SHP77 treated with DMSO at 0.1 percent for 48 hours (cell line): Measurements from ENCODE around the gene CREBBP.

Experiments used
- DNase-seq: peaks from one replicate; lab custom pipeline; 2025; lab: John Stamatoyannopoulos, UW

Gene CREBBP

GRCh38 chr16:3856367-3857141 lies 24.0 kb downstream of the CREBBP start:
- DNase-seq: no peak

DNA sequence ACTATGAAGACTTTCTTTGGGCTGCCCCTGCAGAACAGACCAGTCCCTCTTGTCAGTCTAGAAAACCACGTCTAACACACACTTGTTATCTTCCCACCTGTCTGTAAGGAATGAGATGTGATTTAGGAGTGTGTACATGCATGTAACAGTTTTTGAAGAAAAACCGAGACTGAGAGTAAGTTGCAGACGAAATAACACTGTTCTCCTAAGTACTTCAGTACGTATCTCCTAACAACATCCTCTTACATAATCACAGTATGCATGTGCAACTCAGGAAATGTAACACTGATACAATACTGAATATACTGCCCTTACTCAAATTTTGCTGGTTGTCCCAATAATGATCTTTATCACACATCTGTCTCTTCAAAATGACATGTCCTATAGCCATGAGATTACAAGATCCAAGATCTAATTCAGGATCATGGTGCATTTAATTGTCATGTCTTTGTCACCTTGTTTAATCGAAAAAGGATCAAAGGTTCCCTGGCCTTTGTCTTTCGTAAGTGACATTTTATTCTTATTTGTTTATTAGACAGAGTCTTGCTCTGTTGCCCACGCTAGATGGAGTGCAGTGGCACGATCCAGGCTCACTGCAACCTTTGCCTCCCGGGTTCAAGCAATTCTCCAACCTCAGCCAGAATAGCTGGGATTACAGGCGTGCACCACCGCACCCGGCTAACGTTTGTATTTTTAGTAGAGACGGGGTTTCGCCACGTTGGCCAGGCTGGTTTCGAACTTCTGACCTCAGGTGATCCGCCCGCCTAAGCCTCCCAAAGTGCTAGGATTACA lies 25.6 kb downstream of the CREBBP start:
- no peak for DNase-seq

- DNase-seq: no peak
Measured at GRCh38 chr16:3850544-3850899, 30.0 kb downstream of the CREBBP start.

DNA sequence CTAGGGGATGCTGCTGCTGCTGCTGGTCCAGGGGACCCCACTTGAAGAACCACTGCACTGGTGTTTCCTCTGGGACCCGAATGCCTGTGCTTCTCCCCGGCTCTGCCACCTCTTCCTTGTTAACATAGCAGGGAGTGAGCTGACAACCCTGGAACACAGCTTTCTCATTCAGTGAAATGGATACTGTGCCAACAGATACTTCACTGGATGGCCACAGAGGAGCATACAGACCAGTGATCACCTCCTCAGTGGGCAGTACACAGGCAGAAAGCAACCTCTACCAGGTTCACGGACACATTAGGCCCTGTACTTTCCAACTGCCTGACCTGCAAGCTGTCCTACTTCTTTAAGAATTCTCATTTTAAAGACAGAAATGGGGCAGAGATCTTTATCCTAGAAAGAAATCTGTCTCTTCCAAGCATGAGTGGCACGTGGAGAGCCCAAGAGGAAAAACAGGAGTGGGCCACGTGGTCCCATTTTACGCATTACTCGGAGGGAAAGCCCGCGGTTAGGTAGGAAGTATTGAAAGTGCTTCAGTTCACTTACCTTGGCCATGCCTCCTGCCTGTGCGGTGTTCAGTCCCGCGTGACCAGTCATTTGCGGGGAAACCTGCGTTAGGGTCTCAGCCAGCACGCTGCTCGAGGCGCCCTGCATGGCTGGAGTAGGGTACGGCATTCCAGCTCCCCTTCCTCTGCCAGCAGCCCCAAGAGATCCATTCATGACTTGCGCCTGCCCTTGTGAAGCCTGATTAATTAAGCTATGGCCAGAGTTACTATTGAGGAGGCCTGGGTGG lies 30.6 kb downstream of the CREBBP start:
- no peak for DNase-seq

GRCh38 chr16:3846595-3847091 lies 33.9 kb downstream of the CREBBP start:
- no peak for DNase-seq

- DNase-seq: no peak
Measured at GRCh38 chr16:3846087-3846486, 34.4 kb downstream of the CREBBP start.

GRCh38 chr16:3842994-3843393 lies 37.5 kb downstream of the CREBBP start:
- no peak for DNase-seq

DNA sequence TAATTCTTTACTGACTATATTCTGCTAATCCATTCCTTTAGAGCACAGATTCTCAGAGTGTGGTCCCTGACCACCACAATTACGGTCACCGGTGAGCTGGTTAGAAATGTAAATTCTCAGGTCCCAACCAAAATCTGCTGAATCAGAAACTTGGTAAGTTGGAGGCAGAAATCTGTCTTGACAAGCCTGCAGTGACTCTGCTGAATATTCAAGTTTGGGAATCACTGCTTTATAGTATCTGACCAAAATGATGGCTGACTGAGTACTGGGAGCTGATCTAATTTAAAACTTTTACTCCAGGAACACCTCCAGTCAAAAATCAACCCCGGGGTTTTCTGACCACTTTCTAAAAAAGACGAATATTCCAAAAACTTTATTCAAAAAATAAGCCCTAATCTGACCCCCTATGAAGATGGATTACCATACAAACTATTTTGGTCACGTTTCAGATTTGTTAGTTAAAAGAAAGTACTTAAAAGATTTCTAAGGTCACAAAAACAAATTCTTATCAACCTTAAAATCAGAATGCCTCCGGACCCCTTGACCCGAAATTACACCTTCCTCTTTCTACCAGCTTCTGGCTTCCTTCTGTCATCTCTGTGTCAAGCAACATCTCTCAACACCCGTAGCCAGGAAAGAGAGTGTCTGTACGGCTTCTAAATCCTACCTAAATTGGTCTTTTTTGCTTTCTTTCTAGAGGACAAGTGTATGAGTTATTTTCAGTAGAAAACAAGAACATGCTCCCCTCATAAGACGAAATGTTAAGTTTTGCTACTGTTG lies 38.6 kb downstream of the CREBBP start:
- DNase-seq: no peak

GRCh38 chr16:3839402-3840184 lies 40.9 kb downstream of the CREBBP start:
- DNase-seq: no peak

DNA sequence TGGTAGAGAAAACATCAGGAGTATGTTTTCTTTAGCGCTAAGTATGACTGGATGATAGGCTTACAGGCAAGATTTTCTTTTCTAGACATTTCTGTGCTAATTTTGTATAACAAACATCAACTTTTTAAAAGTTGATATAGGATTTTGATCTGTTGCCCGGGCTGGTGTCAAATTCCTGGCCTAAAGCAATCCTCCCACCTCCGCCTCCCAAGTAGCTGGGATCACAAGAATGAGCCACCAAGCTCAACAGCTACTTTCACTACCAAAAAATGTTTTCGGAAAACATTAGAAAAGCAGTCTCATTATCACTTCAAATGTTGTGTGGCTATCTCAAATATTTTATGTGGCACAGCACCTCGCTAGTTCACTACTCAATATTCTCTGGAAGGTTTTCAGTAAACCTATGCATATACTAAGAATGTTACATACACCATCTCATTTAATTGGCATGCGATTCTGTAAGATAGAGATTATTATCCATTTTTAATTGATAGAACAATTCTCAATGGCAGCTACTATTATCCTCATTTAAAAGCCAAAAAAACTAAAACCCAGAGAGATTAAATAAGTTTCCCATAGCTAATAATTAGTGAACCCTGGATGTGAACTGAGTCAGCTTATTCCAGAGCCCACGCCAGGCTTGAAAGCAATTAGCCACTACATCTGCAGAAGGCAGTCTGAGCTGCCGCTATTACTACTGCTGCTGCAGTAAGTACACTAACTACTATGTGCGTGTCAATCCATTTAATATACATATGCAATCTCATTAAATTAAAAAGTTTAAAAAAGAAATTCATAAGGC lies 41.7 kb downstream of the CREBBP start:
- no peak for DNase-seq

DNA sequence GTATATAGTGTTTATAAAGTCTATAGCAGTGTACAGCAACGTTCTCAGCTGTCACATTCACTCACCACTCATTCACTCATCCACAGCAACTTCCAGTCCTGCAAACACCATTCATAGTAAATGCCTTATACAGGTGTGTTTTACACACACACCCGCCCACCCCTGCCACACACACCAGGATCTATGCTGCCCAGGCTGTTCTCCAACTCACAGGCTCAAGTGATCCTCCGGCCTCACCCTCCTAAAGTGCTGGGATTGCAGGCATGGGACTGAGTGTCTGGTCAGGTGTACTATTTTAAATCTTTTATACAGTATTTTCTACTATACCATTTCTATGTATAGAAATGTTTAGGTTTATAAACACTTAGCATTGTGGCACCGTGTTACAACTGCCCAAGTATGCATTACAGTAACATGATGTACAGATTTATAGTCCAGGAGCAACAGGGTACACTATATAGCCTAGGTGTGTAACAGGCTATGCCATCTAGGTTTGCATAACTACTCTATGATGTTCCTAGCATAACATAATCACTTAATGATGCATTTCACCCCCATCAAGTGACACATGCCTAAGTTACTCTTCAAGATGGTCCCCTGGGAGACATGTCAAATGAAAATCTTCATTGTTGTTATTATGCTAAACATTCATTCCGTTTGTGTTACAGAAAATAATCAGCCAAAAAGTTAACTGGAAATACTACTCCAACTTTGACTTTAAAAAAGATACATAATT lies 42.5 kb downstream of the CREBBP start:
- no peak for DNase-seq

DNA sequence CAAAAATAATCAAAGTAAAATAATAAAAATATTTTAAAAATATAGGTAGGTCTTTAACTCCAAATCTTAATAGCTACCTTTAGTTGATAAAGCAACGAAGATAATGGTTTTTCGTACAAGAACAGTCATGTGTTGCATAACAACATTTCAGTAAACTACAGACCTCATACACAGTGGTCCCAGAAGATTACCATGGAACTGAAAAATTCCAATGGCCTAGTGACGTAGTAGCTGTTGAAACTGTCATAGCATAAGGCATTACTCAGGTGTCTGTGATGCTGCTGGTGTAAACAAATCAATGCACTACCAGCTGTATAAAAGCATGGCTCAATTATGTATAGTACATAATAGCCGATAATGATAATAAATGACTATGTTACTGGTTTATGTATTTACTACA lies 43.9 kb downstream of the CREBBP start:
- no peak for DNase-seq

- DNase-seq: no peak
Measured at GRCh38 chr16:3835089-3835602, 45.4 kb downstream of the CREBBP start.

- DNase-seq: no peak
Measured at GRCh38 chr16:3832668-3833067, 47.8 kb downstream of the CREBBP start.

DNA sequence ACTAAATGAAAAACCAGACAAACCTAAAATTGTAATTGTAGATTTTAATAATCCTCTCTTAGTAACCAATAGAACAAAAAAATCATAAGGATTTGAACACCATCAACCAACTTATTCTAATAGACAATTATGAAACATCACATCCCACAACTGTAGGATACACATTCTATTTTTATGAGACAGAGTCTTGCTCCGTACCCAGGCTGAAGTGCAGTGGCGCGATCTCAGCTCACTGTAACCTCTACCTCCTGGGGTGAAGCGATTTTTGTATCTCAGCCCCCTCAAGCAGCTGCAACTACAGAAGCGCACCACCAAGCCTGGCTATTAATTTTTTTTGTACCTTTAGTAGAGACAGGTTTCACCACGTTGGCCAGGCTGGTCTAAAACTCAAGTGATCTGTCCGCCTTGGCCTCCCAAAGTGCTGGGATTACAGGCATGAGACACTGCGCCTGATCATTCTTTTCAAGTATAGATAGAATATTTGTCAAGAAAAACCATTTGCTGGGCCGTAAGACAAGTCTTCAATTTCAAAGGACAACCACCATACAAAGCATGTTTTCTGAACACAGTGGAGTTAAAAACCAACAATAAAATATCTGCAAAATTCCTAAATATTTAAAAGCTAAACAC lies 49.8 kb downstream of the CREBBP start:
- no peak for DNase-seq

DNA sequence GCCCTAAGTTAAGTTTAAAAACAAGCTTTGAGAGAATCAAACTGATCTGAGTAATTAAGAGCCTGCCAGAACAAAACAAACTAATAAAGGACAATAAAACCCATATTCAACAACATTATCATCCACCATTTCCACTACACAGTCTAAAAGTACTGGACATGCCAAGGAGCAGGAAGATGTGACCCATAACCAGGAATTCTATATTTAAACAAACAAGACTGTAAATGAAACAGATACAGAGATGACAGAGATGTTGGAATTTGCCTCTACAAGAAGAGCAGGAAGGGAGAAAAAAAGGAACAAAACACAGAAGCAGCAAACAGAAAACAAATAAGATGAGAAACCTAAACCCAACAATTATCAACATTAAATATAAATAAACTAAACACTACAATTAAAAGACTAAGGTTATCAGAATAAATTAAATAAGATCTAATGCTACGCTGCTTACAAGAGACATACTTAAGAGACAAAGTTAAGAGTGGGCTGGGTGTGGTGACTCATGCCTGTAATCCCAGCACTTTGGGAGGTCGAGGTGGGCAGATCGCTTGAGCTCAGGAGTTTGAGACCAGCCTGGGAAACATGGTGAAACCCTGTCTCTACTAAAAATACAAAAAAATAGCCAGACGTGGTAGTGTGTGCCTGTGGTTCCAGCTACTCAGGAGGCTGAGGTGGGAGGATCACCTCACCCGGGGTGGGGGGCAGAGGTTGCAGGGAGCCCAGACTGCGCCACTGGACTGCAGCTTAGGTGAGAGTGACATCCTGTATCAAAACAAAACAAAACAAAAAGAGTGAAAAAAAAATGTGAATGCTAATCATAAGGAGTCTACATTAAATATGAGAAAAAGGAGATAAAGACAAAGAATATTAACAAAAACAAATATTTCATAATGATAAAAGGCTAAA lies 50.6 kb downstream of the CREBBP start:
- no peak for DNase-seq

GRCh38 chr16:3825940-3826339 lies 54.6 kb downstream of the CREBBP start:
- no peak for DNase-seq

DNA sequence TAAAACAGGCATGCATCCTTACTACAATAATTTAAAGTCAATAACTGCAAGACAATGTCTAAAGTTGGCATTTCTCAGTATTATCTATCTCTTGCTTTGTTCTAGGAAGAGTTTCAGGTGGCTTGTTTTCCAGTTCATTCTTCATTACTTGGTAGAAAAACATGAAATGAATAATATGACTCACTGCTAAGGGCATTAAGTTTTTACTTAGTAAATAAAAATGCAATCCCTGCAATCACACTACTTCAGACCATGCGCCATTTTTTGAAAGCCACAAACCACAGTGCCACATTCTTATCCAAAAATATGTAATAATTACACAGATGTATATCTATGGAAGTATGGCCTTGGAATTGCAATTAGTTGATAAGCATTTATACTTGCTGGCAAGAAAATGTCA lies 55.4 kb downstream of the CREBBP start:
- no peak for DNase-seq
